Measurements from ENCODE around the gene CCNI2.

DNA sequence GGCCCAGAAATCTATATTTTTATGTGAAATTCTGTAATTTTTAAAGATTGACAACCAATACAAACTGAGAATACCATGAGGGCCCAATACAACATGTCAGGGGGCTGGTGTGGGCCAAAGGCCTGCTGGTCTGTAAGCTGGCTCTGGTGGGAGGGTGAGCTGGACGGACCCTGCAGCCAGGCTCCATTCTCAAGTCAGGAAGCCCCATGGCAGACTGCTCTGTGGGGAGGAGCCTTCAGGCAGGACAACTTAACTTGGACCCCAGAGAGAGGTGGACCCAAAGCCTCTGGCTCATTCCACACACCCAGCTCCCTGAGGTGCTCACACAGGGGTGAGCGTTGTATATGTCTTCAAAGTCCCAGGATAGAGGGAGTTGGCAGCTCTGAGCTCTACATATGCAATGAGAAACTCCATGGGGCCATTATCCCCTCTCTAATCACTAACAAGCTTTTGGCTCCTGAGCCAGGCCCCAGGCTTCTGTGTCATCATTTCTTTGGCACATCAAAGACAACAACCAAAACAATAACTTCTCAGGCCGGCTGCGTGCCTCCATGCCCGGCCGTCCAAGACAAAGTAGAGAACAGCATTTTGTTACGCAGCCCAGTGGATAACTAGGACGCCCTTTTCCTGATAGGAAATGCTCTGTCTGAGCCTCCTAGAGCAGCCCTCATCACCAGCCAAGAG, 23.4 kb downstream of the CCNI2 start:
- TF ChIP-seq TAF1 (IDR thresholded peaks at IDR 0.05; ENCODE audit: borderline replicate concordance, low read depth, low read length) (no peak), POLR2AphosphoS5 (IDR thresholded peaks at IDR 0.05; ENCODE audit: low read depth, low read length) (no peak), POLR2A (IDR thresholded peaks at IDR 0.05; ENCODE audit: low read depth, low read length) (no peak)

Measured in GM12892 (cell line).